ENCODE results near the gene UBE2O. TPM values are rescaled to one million over a fixed set of nuclear protein-coding genes. Genes with fewer than 3 reads are reported as not detected.

Gene UBE2O
- total RNA-seq, 5 donors from 2014 or later (not counting 1 experiment from before 2014, with no cell fraction given), result 33.9 to 57.8 (median 47.5) TPM

DNA sequence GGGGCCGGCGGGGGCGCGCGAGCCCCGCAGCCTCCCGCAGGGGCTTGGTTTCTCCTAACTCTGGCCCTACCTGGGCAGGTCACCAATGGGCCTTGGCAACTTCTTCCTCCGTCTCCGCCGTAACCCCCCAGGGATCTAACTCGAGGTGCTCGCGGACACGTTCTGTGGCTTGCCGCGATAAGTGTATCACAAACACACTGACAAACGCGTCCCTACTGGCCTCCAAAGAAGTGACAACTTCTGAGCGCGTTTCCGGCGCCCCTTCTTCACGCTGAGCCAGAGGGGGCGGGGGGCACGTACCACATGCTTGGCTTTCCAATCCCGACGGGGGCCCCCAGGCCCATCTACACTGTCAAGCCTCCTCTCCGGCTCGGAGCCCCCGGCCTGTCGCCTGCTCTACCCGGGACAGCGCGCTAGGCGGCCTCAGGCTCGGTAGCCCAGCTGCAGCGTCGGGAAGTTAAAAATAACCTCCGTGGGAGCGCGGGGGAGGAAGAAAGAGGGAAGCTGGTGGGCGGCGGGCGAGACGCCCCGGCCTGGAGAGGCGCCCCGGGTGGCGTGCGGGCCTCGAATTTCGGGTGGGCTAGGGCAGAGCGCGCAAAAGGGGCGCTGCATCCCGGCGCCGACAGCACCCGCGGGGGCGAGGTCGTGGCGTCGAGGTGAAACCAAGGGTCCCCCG lies 69.3 kb downstream of the UBE2O start:
- Mint-ChIP-seq H3K9me3 (no peaks in the 10 kb centered on the region), H3K4me3 (peak overlapping the region; percentile 82 to 94 (median 89)), H3K27ac (peak overlapping the region; percentile 28 to 36), H3K27me3 (peaks cover 0 to 1% of the 10 kb centered on the region in 2 donors), H3K4me1 (peaks cover 4 to 13% (median 10%) of the 10 kb centered on the region in 3 donors), H3K36me3 (no peaks in the 10 kb centered on the region)
- Histone ChIP-seq H3K4me1 (ENCODE audit: control insufficient read depth in 1 of 2, extremely low read depth in 1 of 2, insufficient read depth in 2 of 2, low read length in 2 of 2) (peaks cover 10 to 32% of the 10 kb centered on the region in 2 experiments), H3K36me3 (ENCODE audit: control insufficient read depth in 2 of 2, extremely low read depth in 1 of 2, insufficient read depth in 1 of 2, low read length in 1 of 2) (peaks cover 0 to under 1% of the 10 kb centered on the region in 2 donors), H3K9me3 (no peaks in the 10 kb centered on the region), H3K27ac (ENCODE audit: low read length) (no peak overlapping the region), H3K4me3 (ENCODE audit: control insufficient read depth in 1 of 2, extremely low read depth in 1 of 2, low read length in 1 of 2) (peak overlapping the region; percentile 58 to 84), H3K27me3 (replicated peaks in 1 of 2; ENCODE audit: control insufficient read depth in 2 of 2, extremely low read depth in 1 of 2, insufficient read depth in 2 of 2, low read length in 1 of 2) (peaks cover 0 to 33% of the 10 kb centered on the region in 2 experiments)
- DNase-seq, result peak in 29 of 35 experiments; percentile 9 to 64 (median 23)
- under 1% methylated on average over 60 of the region's 65 CpGs for WGBS (ENCODE audit: insufficient coverage)
- ChIA-PET CTCF (interaction anchor here (0.6 to 3.5 kb wide), 3 partner anchors 14 to 198 kb away, joined by 4 to 11 read pairs (median 7); no protein-coding TSS in a partner anchor), POLR2A (interaction anchor here (0.6 to 0.7 kb wide), 2 partner anchors 31 to 588 kb away, joined by 3 to 7 read pairs; no protein-coding TSS in a partner anchor)
- ATAC-seq (replicated peaks in 1 of 4), result peak; percentile 29 to 52 (median 30)

DNA sequence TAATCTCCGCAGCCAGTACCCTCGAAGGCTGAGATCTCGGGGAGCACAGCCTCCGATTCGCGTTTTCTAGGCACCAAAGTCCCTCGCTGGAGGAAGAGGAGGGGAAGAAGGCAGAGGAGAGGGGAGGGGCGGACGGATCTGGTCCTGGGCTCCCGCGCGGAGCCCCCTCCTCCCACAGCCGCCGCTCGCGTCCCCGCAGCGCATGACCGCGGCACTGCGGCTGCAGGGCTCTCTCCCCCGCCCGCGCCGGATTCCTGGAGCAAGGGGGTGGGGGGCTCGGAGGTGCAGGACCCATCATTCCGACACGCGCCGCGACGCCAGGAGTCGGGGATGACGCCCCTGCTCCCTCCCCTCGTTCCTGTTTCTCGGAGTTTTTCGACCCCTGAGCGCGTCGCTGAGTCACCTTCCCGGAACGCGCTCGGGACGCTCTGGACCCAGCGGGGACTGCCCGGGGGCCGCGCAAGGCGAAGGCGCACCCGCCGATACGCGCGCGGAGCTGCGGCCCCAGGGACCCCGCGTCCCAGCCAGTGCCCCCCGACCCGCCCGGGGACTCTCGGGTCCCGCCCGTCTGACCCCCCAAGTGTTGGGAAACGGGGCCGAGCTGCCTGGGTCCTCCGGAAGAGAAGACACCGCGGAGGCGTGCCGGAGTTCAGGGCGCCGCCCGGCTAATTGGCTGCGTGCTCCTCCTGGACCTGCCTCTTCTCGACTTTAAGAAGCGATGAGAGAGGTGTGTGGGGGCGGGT lies 70.0 kb downstream of the UBE2O start:
- H3K4me1 Mint-ChIP-seq, result peaks cover 4 to 15% (median 10%) of the 10 kb centered on the region in 3 donors
- H3K27ac Mint-ChIP-seq, result no peak overlapping the region
- Histone ChIP-seq H3K4me1 (ENCODE audit: control insufficient read depth in 1 of 2, extremely low read depth in 1 of 2, insufficient read depth in 2 of 2, low read length in 2 of 2) (peaks cover 10 to 32% of the 10 kb centered on the region in 2 experiments), H3K4me3 (ENCODE audit: control insufficient read depth in 1 of 2, extremely low read depth in 1 of 2, low read length in 1 of 2) (peak overlapping the region; percentile 58 to 60), H3K27ac (ENCODE audit: low read length) (no peak overlapping the region), H3K36me3 (ENCODE audit: control insufficient read depth in 2 of 2, extremely low read depth in 1 of 2, insufficient read depth in 1 of 2, low read length in 1 of 2) (no peaks in the 10 kb centered on the region), H3K9me3 (no peaks in the 10 kb centered on the region), H3K27me3 (replicated peaks in 1 of 2; ENCODE audit: control insufficient read depth in 2 of 2, extremely low read depth in 1 of 2, insufficient read depth in 2 of 2, low read length in 1 of 2) (peaks cover 0 to 33% of the 10 kb centered on the region in 2 experiments)
- peak in 29 of 35 experiments; percentile 10 to 70 (median 38) for DNase-seq
- peaks cover 0 to 1% of the 10 kb centered on the region in 2 donors for H3K27me3 Mint-ChIP-seq
- ATAC-seq (replicated peaks in 1 of 4), result peak; percentile 60 to 67 (median 62)
- ChIA-PET POLR2A (interaction anchor here (0.6 to 0.7 kb wide), 2 partner anchors 30 to 587 kb away, joined by 3 to 7 read pairs; no protein-coding TSS in a partner anchor), CTCF (interaction anchor here (0.6 to 3.5 kb wide), 3 partner anchors 15 to 197 kb away, joined by 4 to 11 read pairs (median 7); no protein-coding TSS in a partner anchor)
- under 1% methylated on average over 58 of the region's 80 CpGs for WGBS (ENCODE audit: insufficient coverage)
- H3K4me3 Mint-ChIP-seq, result peak overlapping the region; percentile 82 to 94 (median 89)
- no peaks in the 10 kb centered on the region for H3K9me3 Mint-ChIP-seq
- H3K36me3 Mint-ChIP-seq, result no peaks in the 10 kb centered on the region

DNA sequence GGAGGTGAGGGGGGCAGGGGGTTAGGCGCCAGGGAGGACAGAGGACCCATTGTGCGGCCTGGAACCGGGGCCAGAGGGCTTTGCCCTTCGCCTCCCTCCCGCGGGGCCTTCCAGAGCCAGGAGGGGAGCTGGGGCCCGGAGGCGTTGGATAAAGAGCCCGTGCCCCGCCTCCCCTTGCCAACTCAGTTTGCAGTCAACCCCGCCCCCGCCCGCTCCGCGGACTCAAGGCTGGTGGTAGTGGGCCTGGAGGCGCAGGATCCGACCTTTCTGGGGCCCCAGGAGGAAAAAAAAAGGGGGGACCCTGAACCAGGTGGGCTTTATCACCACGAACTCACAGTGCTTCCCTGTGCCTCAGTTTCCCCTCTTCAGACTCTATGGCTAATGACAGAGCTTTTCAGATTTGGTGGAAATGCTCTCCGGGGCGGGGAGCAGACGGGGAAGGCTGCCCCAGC lies 70.6 kb downstream of the UBE2O start:
- no peak for DNase-seq
- Histone ChIP-seq H3K27me3 (replicated peaks in 1 of 2; ENCODE audit: control insufficient read depth in 2 of 2, extremely low read depth in 1 of 2, insufficient read depth in 2 of 2, low read length in 1 of 2) (peaks cover 0 to 33% of the 10 kb centered on the region in 2 experiments), H3K4me1 (ENCODE audit: control insufficient read depth in 1 of 2, extremely low read depth in 1 of 2, insufficient read depth in 2 of 2, low read length in 2 of 2) (peaks cover 10 to 32% of the 10 kb centered on the region in 2 experiments), H3K4me3 (ENCODE audit: control insufficient read depth in 1 of 2, extremely low read depth in 1 of 2, low read length in 1 of 2) (peak overlapping the region; percentile 58 to 60), H3K27ac (ENCODE audit: low read length) (no peak overlapping the region), H3K9me3 (no peaks in the 10 kb centered on the region), H3K36me3 (ENCODE audit: control insufficient read depth in 2 of 2, extremely low read depth in 1 of 2, insufficient read depth in 1 of 2, low read length in 1 of 2) (no peaks in the 10 kb centered on the region)
- peaks cover 0 to 1% of the 10 kb centered on the region in 2 donors for H3K27me3 Mint-ChIP-seq
- H3K36me3 Mint-ChIP-seq, result no peaks in the 10 kb centered on the region
- no peak for ATAC-seq (replicated peaks in 1 of 4)
- WGBS (ENCODE audit: insufficient coverage), result 31% methylated on average over 13 of the region's 21 CpGs
- ChIA-PET CTCF (interaction anchor here (0.6 to 3.5 kb wide), 2 partner anchors 16 to 733 kb away, joined by 3 to 11 read pairs; no protein-coding TSS in a partner anchor), POLR2A (no interaction called here)
- no peak overlapping the region for H3K27ac Mint-ChIP-seq
- no peaks in the 10 kb centered on the region for H3K9me3 Mint-ChIP-seq
- H3K4me3 Mint-ChIP-seq, result peak overlapping the region; percentile 75 to 94 (median 81)
- peaks cover 4 to 15% (median 10%) of the 10 kb centered on the region in 3 donors for H3K4me1 Mint-ChIP-seq

DNA sequence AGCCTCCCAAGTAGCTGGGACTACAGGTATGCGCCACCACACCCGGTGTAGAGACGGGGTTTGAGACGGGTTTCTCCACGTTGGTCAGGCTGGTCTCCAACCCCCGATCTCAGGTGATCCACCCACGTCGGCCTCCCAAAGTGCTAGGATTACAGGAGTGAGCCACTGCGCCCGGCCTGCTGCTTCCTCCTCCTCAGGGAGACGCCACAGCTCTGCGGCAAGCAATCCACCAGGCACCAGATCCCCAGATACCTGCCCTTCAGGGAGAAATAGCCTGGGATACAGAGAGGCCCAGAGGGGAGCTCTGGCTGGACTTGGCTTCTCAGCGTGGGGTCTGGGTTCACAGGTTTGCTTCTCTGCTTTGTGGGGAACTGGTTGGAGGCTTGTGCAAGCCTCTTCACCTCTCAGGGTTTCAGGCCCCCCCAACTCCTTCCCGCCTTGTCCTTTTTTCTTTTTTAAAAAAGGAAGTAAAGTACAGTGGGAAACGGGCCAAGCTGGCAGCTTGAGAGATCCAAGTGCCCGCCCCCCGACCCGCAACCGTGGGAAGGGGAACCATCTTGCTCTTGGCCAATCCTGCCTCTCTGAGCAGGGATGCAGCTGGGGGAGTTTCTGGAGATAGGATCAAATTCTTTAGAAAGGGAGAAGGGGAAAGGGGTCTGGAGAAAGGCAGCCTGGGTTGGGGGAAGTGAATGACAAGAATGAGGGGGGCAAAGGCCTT lies 71.2 kb downstream of the UBE2O start:
- no peaks in the 10 kb centered on the region for H3K36me3 Mint-ChIP-seq
- no peaks in the 10 kb centered on the region for H3K36me3 ChIP-seq (ENCODE audit: control insufficient read depth in 2 of 2, extremely low read depth in 1 of 2, insufficient read depth in 1 of 2, low read length in 1 of 2)
- no peaks in the 10 kb centered on the region for H3K9me3 ChIP-seq
- H3K27me3 Mint-ChIP-seq, result peaks cover 0 to 1% of the 10 kb centered on the region in 2 donors
- H3K4me1 ChIP-seq (ENCODE audit: control insufficient read depth in 1 of 2, extremely low read depth in 1 of 2, insufficient read depth in 2 of 2, low read length in 2 of 2), result peaks cover 10 to 32% of the 10 kb centered on the region in 2 experiments
- DNase-seq (no peak), ATAC-seq (replicated peaks in 1 of 4) (no peak)
- peak overlapping the region; percentile 28 to 94 (median 34) for H3K4me3 Mint-ChIP-seq
- no peak overlapping the region for H3K27ac Mint-ChIP-seq
- no peaks in the 10 kb centered on the region for H3K9me3 Mint-ChIP-seq
- 89% methylated on average over 17 of the region's 19 CpGs for WGBS (ENCODE audit: insufficient coverage)
- H3K27ac ChIP-seq (ENCODE audit: low read length), result no peak overlapping the region
- CTCF ChIA-PET, result interaction anchor here (0.6 to 3.5 kb wide), 2 partner anchors 16 to 733 kb away, joined by 3 to 11 read pairs; no protein-coding TSS in a partner anchor
- no peak overlapping the region for H3K4me3 ChIP-seq (ENCODE audit: control insufficient read depth in 1 of 2, extremely low read depth in 1 of 2, low read length in 1 of 2)
- peaks cover 0 to 35% of the 10 kb centered on the region in 2 experiments for H3K27me3 ChIP-seq (replicated peaks in 1 of 2; ENCODE audit: control insufficient read depth in 2 of 2, extremely low read depth in 1 of 2, insufficient read depth in 2 of 2, low read length in 1 of 2)
- peaks cover 4 to 13% (median 10%) of the 10 kb centered on the region in 3 donors for H3K4me1 Mint-ChIP-seq
- POLR2A ChIA-PET, result interaction anchor here (0.6 to 0.7 kb wide), 2 partner anchors 181 to 441 kb away, joined by 3 read pairs; no protein-coding TSS in a partner anchor

DNA sequence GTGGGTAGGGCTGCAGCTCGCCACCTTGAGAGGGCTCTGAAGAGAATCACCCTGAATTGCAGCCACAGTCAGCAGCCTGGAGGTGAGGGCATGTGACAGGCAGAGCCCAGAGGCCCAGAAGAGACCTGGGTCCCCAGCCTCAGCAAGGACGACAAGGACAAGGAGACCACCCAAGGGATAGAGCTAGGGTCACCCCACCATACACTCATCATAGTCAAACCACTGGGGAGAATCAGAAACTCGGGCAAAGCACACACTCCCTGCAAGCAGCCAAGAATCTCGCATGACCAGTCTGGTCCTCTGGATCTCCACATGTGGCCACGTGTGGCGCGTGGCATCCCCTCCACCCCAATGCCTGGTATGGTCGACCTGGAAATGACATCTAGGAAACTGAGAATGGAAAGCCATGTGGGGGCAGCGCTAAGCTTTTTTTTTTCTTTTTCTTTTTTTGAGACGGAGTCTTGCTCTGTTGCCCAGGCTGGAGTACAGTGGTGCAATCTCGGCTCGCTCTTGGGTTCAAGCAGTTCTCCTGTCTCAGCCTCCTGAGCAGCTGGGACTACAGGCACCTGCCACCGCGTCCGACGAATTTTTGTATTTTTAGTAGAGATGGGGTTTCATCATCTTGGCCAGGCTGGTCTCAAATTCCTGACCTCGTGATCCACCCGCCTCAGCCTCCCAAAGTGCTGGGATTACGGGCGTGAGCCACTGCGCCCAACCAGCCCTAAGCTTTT lies 73.1 kb downstream of the UBE2O start:
- H3K9me3 Mint-ChIP-seq, result no peaks in the 10 kb centered on the region
- H3K4me3 ChIP-seq (ENCODE audit: control insufficient read depth in 1 of 2, extremely low read depth in 1 of 2, low read length in 1 of 2), result no peak overlapping the region
- ATAC-seq (replicated peaks in 1 of 4) (no peak), DNase-seq (no peak)
- peaks cover 0 to 1% of the 10 kb centered on the region in 2 donors for H3K27me3 Mint-ChIP-seq
- no peaks in the 10 kb centered on the region for H3K9me3 ChIP-seq
- no peak overlapping the region for H3K4me3 Mint-ChIP-seq
- no peaks in the 10 kb centered on the region for H3K36me3 ChIP-seq (ENCODE audit: control insufficient read depth in 2 of 2, extremely low read depth in 1 of 2, insufficient read depth in 1 of 2, low read length in 1 of 2)
- no peak overlapping the region for H3K27ac ChIP-seq (ENCODE audit: low read length)
- H3K4me1 Mint-ChIP-seq, result peaks cover 4 to 6% (median 6%) of the 10 kb centered on the region in 3 donors
- peaks cover 0 to 23% of the 10 kb centered on the region in 2 experiments for H3K27me3 ChIP-seq (replicated peaks in 1 of 2; ENCODE audit: control insufficient read depth in 2 of 2, extremely low read depth in 1 of 2, insufficient read depth in 2 of 2, low read length in 1 of 2)
- no peak overlapping the region for H3K27ac Mint-ChIP-seq
- POLR2A ChIA-PET, result no interaction called here
- no peaks in the 10 kb centered on the region for H3K36me3 Mint-ChIP-seq
- peaks cover 4 to 17% of the 10 kb centered on the region in 2 experiments for H3K4me1 ChIP-seq (ENCODE audit: control insufficient read depth in 1 of 2, extremely low read depth in 1 of 2, insufficient read depth in 2 of 2, low read length in 2 of 2)
- 97% methylated on average over 13 of the region's 21 CpGs for WGBS (ENCODE audit: insufficient coverage)
- CTCF ChIA-PET, result interaction anchor here in 1 of 2 donors (0.7 kb wide), 1 partner anchor 26 kb away, joined by 3 read pairs; no protein-coding TSS in a partner anchor

All from T-cell (primary cell).